Vagina (tissue), 2 donors: Measurements from ENCODE around the gene CRAMP1.

Source experiments
- POLR2A ChIP-seq, 2 donors: fragments of 450-650 bp; IDR thresholded peaks; one replicate each; pipeline ENCODE4 v1.6.1; 2017; ENCODE audit warnings: antibody characterized with exemption in 2 of 2, mild to moderate bottlenecking in 2 of 2, moderate library complexity in 2 of 2
- POLR2AphosphoS5 ChIP-seq, 2 donors: sonication (generic); formaldehyde crosslinking; IDR thresholded peaks; one replicate each; pipeline ENCODE4 v1.9.0; 2017; ENCODE audit warnings: antibody characterized with exemption in 2 of 2, mild to moderate bottlenecking in 2 of 2, low read depth in 1 of 2; ENCODE audit not compliant: insufficient read depth in 1 of 2
- TF ChIP-seq, protein P1 (sequence below), 3 experiments: fragments of 450-650 bp in 2 of 3; fragments of 200-600 bp in 1 of 3; sonication (generic) in 1 of 3; IDR thresholded peaks; one replicate each; pipeline ENCODE4 v1.5.1; 2017 to 2019; ENCODE audit warnings: antibody characterized with exemption in 3 of 3, mild to moderate bottlenecking in 2 of 3, moderate library complexity in 2 of 3

DNA sequence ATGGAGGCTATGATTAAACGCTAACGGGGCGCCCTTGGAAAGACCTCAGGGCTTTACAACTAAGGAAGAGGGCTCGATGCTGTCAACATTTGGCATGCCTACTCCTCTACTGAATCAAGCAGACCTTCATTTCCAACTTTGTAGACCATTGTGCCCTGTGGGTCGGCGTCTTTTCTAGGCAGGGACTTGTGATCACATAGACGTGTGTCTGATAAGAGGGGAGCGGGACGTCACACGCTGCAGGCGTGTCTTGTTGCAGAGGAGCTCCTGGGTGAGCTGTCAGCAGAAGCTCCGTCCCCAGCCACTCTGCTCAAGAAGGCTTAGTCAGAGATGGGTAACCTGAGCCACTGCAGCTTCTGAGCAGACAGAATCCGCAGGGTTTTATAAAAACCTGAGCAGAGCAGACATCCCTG lies 96.6 kb downstream of the CRAMP1 start:
- TF ChIP-seq, protein P1, sequence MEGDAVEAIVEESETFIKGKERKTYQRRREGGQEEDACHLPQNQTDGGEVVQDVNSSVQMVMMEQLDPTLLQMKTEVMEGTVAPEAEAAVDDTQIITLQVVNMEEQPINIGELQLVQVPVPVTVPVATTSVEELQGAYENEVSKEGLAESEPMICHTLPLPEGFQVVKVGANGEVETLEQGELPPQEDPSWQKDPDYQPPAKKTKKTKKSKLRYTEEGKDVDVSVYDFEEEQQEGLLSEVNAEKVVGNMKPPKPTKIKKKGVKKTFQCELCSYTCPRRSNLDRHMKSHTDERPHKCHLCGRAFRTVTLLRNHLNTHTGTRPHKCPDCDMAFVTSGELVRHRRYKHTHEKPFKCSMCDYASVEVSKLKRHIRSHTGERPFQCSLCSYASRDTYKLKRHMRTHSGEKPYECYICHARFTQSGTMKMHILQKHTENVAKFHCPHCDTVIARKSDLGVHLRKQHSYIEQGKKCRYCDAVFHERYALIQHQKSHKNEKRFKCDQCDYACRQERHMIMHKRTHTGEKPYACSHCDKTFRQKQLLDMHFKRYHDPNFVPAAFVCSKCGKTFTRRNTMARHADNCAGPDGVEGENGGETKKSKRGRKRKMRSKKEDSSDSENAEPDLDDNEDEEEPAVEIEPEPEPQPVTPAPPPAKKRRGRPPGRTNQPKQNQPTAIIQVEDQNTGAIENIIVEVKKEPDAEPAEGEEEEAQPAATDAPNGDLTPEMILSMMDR (IDR thresholded peaks at IDR 0.05): no peak
- TF ChIP-seq POLR2A (IDR thresholded peaks at IDR 0.05) (no peak), POLR2AphosphoS5 (IDR thresholded peaks at IDR 0.05; ENCODE audit: insufficient read depth in 1 of 2, low read depth in 1 of 2) (no peak)
